ENCODE data around the gene RAD51B. TPM values are rescaled to one million over a fixed set of nuclear protein-coding genes. Genes with fewer than 3 reads are reported as not detected.

The RAD51B gene
- total RNA-seq, 1 experiment from 2014 or later = 8.5 TPM

DNA sequence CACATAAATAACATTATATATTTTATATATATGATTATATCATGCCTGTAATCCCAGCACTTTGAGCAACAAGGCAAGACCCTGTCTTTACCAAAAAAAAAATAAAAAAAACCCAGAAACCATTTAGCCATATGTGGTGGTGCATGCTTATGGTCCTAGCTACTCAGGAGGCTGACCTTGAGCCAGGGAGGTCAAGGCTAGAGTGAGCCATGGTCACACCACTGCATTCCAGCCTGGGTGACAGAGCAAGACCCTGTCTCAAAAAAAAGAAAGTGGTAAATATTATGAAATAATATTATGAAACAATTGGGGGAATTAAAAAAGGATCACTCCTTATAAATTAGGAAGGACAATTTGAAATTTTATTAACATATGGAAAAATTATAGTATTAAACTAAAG lies 16.0 kb downstream of the RAD51B start:
- intact Hi-C loops (cut with micrococcal nuclease; ENCODE audit: unreplicated experiment) = loop anchor here (10.0 kb wide), 1 partner anchor 1009 kb away; no protein-coding TSS in a partner anchor
- Histone ChIP-seq H3K4me1 (ENCODE audit: control insufficient read depth, insufficient read depth, low read length) (no peaks in the 10 kb centered on the region), H3K27me3 (ENCODE audit: control insufficient read depth, insufficient read depth, low read length) (no peaks in the 10 kb centered on the region), H3K36me3 (ENCODE audit: control insufficient read depth, insufficient read depth, low read length) (no peaks in the 10 kb centered on the region; the same call in 1 of the 2 replicates), H3K27ac (ENCODE audit: low read length) (no peak overlapping the region), H3K9me3 (ENCODE audit: control insufficient read depth, insufficient read depth, low read depth, low read length) (no peaks in the 10 kb centered on the region), H3K4me3 (ENCODE audit: low read depth in 2 of 2, low read length in 2 of 2) (no peak overlapping the region)
- ATAC-seq = no peak
- TF ChIP-seq POLR2AphosphoS5 (IDR thresholded peaks at IDR 0.05; ENCODE audit: low read depth, low read length) (no peak), TCF7L2 (IDR thresholded peaks at IDR 0.05; ENCODE audit: low read depth, low read length) (no peak), SIN3A (IDR thresholded peaks at IDR 0.05; ENCODE audit: borderline replicate concordance, insufficient read depth, low read depth, low read length) (no peak), REST (IDR thresholded peaks at IDR 0.05; ENCODE audit: insufficient read depth in 1 of 2, low read depth in 2 of 2, low read length in 1 of 2) (no peak)
- TF ChIP-seq, protein P1, sequence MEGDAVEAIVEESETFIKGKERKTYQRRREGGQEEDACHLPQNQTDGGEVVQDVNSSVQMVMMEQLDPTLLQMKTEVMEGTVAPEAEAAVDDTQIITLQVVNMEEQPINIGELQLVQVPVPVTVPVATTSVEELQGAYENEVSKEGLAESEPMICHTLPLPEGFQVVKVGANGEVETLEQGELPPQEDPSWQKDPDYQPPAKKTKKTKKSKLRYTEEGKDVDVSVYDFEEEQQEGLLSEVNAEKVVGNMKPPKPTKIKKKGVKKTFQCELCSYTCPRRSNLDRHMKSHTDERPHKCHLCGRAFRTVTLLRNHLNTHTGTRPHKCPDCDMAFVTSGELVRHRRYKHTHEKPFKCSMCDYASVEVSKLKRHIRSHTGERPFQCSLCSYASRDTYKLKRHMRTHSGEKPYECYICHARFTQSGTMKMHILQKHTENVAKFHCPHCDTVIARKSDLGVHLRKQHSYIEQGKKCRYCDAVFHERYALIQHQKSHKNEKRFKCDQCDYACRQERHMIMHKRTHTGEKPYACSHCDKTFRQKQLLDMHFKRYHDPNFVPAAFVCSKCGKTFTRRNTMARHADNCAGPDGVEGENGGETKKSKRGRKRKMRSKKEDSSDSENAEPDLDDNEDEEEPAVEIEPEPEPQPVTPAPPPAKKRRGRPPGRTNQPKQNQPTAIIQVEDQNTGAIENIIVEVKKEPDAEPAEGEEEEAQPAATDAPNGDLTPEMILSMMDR (IDR thresholded peaks at IDR 0.05) = no peak
- ChIA-PET CTCF (interaction anchor here (0.7 kb wide), 1 partner anchor 982 kb away, joined by 6 read pairs; no protein-coding TSS in a partner anchor), POLR2A (no interaction called here)
- no TSS peak for BruUV-seq (replicated peaks)
- in situ Hi-C loops (cut with HindIII; ENCODE audit: low pct_unique_long_range_greater_than_20kb, low sequenced_read_pairs) = no loop called here
- DNase-seq (ENCODE audit: low read depth, low spot score) = no peak

- intact Hi-C loops (cut with micrococcal nuclease; ENCODE audit: unreplicated experiment) (loop anchor here (10.0 kb wide), 1 partner anchor 1008 kb away; no protein-coding TSS in a partner anchor), in situ Hi-C loops (cut with HindIII; ENCODE audit: low pct_unique_long_range_greater_than_20kb, low sequenced_read_pairs) (no loop called here)
- TF ChIP-seq, protein P1 (IDR thresholded peaks at IDR 0.05) = peak; percentile 55; the same call in 1 of the 2 replicates
- TF ChIP-seq SIN3A (IDR thresholded peaks at IDR 0.05; ENCODE audit: borderline replicate concordance, insufficient read depth, low read depth, low read length) = no peak
- Histone ChIP-seq H3K27ac (ENCODE audit: low read length) (no peak overlapping the region), H3K9me3 (ENCODE audit: control insufficient read depth, insufficient read depth, low read depth, low read length) (no peaks in the 10 kb centered on the region), H3K27me3 (ENCODE audit: control insufficient read depth, insufficient read depth, low read length) (no peaks in the 10 kb centered on the region), H3K4me3 (ENCODE audit: low read depth in 2 of 2, low read length in 2 of 2) (no peak overlapping the region), H3K36me3 (ENCODE audit: control insufficient read depth, insufficient read depth, low read length) (no peaks in the 10 kb centered on the region; the same call in 1 of the 2 replicates), H3K4me1 (ENCODE audit: control insufficient read depth, insufficient read depth, low read length) (no peaks in the 10 kb centered on the region)
- CTCF ChIA-PET = no interaction called here
- ATAC-seq (no peak), DNase-seq (ENCODE audit: low read depth, low spot score) (peak; percentile 42)
- BruUV-seq (replicated peaks) = no TSS peak
- POLR2A ChIA-PET = no interaction called here
Observed at GRCh38 chr14:67837011-67837624, 17.5 kb downstream of the RAD51B start.
